ENCODE measurements around the gene SAP30L.

Gene SAP30L

DNA sequence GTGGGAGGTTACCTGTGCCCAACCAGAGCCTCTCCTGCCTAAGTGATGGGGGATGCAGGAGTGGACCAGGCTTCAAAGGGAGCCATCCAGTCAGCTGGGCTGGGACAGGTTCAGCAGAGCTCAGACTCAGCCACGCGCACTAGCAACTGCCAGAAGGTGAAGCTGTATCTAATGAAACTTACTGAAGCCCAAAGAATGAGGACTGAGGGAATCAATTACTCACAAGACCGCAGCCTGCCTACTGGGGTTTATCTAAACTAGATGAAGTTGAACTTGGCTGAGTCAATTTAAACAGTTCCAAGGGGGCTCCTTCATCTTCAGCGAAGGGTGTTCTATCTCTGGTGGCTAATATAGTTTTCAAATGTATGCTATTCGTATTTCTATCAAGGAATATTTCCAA is 20.9 kb downstream of the SAP30L start:
- no peak for DNase-seq

DNA sequence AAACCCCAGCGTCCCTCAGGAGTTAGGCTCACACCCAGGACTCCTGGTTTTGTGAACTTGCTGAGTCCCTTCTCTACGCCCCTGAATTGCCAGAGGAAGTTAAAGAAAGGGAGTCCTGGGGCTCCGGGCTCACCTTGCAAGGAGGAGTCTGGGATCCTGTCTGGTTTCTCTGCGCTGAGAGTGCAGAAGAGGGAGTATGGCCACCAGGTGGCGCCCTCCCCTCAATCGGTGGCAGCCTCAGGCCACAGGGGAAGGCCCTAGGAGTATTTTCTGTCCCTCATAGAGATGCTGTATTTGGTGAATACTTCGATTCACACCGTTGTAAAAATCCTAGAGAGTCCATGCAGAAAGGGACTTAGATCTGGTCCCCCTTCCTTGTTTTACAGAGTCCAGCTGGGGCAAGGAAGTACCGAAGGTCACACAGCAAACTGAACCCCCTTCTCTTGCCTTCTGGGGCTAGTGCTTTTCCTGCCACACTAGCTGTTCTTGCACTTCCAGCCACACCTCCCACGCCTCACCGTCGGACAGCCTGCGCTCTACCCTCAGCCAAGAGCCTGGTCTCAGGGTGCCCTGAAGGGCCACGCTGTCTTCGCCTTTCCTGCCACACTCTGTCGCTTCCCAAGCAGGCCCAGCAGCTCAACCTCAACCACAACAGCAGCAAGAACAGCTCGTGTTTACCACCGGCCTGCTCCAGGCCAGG is 22.0 kb downstream of the SAP30L start:
- peak; percentile 20 for DNase-seq

DNA sequence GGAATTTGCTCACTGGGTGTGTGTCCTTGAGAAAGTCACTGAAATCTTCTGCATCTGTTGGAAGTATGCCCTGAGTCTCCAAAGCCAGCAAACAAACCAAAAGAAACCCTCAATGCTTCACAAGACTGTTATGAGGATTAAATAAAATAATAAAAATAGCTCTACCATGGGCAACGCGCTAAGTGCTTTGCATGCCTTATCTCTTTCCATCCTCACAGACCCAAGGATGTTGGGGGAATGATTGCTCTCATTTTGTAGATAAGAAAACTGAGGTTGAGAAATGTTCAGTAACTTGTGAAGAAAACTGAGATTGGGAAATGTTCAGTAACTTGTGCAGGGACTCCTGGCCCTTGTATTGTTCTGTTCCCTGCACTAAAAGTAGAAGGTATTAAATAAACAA is 24.3 kb downstream of the SAP30L start:
- DNase-seq: no peak

DNA sequence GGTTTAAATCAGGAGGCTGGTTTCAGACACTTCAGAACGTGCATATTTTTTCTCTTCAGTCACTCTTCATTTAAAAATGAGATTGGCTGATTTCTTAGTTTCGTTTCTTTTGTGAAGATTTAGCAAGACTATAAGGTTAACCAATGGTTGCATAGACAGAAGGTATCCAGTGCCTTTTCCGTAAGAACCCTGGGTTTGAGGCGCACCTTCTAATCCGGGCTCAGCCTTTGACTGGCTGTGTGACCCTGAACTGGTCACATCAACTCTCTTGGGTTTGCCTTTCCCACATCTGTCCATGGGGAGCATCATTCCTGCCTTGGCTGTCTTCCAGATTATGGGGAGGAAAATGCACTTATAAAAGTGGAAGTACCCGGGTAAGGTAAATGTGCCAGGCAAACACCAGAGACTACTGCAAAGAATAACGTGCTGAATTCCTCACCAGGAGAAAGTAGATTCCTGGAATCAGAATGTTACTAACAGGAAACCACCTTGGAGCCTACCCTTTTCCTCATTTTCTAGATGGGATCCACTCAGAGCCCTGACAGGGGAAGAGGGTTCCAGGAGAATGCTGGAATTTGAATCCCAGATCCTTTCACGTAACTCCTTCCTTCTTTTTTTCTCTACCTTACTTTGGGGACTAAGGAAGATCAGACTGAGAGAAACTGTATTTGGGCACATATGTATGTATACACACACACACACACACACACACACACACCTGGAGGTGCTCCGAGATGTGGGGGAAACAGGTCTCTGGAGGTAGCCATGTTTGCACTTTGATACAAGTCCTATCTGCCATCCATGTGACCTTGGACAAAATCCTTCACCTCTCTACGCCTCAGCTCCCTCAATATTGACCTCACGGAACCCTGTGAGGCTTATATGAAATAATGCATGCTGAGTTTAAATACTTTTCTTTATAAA is 25.4 kb downstream of the SAP30L start:
- no peak for DNase-seq

DNA sequence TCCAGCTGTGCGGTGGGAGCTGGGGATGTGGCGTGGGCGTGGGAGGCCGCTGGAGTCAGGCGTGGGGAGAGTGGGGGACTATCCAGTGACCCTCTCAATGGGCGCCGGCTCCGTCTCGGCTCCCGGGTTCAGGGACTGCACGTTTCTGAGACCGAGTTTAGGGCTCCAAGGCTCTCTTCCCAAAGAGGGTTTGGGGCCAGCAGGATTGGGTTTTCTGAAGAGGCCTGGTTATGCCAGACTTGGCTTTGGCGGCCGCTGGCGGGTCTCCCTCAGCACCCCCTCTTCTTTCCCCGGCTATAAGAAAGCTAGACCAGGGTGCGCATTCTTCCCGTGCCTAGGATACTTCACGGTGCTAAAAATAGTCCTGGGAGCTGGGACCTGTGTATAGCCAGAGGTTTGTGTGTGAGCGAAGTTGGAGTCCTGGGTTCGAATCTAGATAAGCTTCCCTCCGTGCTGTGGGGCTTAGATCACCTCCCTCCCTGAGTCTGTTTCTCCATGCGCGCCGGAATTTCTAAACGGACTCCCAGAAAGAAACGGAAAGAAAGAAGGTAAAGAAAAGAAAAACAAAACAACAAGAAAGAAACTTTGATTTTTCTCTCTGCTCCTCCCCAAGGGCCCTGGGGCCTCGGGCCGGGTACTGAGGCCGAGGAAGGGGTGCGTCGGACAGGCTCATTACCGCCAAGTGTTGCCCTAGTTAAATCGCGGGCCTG is 27.2 kb downstream of the SAP30L start:
- DNase-seq: no peak

DNA sequence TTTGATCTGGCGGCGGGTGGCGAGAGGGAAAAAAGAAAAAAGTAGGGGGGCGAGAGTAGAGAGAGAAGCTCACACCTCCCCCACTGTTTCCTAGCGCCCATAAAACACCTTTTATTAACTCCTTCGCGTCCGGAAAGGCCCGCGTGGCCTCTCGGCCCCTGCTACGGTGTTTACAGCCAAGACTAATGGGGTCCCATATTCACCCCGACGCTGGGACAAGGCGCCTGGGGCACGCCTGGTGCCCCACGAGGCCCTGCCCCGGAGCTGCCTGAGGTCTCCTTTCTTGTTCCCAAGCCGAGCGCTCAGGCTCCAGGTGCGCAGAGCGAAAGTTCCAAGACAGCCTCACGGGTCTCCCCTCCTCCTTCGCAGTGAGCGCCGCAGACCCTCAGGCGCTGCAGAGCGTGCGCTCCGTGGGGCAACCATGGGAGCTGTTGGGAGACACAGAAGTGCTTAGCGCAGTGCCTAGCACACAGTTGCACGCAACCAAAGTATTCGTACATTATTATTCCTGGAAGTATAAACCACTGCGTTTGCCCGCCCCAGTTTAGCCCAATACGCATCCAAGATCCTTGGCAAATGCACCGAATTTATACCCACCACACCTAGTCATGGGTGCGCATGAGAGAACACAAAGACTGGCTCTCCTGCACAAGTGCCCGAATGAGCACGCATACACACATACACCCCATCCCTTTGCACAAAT is 27.9 kb downstream of the SAP30L start:
- DNase-seq: no peak

DNA sequence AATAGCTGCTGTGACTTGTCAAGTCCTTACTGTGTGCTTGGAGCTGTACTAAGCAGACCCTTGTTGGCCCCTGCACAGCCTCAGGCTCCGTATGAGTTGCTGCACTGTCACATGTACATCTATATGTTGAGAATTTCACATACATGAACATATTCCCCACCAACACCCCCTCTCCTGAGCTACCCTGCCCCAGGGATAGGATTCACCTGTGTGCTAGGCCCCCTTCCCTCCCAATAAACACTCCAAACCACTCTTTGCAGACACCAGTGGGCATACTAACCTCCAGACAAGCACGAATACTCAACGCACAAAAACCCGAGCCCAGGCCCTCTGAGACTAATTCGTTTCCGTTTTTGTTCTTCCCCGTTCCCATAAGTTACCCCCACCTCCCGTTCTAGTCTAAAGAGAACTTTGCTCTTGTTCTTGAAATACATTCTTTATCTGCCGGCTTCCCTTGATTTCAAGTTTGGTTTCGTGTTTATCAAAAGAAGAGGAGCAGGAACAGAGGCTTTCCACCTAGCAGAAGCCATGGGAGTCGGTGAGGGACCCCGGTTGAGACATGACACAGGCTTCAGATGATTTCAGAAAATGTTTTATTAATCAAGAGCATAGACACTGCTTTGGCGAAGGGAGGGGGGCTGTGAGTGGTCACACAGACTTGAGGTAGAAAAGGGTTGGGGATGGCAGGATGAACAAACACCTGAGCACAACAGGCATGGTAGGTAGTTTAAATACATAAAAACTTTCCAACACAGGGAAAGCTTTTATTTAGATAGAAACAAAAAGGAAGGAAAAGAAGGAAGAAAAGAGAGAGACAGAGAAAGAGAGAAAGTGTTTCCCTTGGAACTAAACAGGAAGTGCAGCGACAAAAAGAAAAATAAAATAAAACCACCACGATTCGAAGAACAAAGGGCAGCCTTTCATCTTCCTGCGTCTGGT is 28.9 kb downstream of the SAP30L start:
- DNase-seq: no peak

DNA sequence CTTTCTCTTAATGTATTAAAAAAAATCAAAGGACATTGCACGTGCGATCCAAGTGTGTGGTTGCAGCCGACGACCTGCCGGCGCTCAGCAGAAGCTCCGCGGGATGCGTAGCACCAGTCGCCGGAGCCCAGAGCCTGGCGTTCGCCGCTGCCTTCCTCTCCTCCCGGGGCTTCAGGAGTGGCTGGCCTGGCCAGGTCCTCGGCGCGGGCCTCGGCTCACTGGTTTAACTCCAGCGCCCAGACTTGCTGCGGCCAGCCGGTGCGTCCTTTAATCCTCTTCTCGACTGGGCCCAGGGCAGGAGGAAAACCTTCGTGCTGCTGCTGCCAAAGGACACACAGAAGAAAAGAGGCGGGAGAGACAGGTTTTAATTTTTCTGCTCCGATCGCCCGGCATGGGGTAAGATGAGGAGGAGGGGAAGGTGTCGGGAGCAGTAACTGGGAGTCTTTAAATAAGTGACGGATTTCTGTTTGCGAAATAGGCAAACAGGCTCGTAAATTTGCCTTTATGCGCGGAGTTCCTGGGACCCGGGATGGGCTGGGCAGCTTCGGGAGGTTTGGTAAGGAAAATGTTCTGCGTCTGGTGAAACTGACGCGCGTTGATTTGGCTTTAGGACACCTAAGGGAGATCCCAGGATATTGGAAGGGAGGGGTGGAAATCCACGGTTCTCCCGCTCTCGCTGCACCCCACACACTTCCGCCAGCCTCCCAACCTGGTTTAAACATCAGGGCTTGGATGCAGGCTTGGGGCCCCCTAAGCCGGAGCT is 30.0 kb downstream of the SAP30L start:
- no peak for DNase-seq

DNA sequence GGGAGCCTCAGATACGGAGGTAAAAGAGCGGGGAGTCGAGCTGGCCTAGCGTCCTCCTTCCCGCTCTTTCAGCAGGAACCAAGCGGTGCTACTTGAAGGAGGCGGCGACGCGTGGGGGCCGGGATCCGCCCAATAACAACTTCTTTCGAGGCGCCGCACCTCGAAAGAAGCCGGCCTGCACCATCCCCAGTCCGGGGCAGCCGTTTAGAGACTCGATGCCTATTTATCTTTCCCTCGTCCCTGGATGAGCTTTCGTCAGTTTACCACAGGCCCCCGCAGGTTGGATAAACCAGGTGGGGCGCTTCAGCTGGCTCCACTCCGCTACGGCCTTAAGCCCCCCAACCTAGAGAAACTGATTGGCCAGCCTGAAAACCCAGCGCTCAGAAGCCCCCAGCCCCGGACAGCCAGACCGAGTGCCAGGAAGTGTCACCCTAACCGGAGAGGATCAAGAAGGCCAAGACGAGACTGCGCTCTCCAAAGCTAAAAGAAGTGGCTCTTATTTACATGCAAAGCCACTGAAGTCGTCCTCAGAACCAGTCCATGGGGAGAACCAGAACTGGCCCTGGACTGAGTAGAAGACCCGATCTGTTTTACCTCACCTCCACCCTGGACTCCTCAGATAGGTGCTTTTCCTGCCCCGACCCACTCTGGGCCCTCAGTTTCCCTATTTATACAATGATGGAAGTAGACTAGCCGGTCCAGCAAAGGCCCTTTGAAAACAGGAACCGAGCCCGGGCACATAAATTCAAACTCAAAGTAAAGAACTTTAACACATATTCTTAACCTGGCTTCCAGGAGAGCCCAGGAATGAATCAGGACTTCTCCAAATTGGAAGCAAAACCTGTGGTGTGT is 30.8 kb downstream of the SAP30L start:
- no peak for DNase-seq

DNA sequence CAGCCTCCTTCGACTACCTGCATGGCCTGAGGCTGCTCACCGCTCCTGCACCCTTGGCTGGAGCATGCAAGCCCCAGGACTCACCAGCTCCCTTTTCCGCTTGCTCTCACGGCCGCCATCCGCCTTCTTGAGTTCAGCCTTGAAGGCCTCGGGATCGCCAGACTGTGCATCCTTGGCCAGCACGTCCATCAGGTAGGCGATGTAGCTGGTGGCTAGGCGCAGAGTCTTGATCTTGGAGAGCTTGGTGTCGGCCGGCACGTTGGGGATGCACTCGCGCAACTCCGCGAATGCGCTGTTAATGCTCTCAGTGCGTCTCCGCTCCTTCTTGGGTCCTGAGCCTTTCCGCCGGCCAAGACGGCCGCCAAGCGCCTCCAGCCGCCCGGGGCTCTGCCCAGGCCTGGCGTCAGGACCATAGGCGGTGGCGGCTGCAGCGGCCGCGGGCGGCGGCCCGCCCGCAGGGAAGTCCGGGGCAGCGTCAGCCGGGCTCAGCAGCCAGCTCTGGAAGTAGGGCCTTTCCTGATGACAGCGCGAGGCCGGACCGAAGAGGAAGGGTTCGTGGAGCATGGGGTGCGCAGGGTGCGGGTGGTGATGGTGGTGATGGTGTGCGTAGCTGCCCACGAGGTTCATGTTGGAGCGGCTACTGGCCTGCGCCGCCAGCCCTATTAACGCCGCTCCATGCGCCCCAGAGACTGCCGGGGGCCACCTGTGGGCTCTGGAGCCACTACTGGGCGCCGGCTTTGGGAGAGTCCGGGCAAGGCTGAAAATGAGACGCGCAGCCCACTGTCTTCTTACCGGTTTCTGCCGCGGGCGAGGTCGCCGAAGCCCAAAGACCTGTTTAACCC is 31.8 kb downstream of the SAP30L start:
- no peak for DNase-seq

DNA sequence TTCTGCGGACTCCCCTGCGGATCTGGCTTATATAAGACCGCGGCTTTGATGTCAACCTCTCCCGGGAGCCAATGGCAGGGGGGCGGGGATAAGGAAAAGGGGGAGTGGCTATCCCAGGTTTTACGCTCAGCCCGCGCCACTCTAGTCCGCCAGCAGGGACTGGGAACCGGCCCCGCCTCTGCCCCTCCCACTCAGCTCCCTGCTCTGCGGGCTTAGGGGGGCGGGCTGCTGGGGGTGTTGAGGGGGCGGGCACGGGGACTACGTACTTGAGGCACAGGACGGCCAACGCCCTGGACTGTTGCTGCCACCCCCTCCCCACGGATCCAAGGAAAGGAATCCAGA is 32.4 kb downstream of the SAP30L start, which contains the start of gene HAND1:
Gene HAND1, minus strand, starts transcription at position 4 of the 342 bp plus-strand sequence. CDS start 219 bp downstream, outside the sequence.
- DNase-seq: no peak

DNA sequence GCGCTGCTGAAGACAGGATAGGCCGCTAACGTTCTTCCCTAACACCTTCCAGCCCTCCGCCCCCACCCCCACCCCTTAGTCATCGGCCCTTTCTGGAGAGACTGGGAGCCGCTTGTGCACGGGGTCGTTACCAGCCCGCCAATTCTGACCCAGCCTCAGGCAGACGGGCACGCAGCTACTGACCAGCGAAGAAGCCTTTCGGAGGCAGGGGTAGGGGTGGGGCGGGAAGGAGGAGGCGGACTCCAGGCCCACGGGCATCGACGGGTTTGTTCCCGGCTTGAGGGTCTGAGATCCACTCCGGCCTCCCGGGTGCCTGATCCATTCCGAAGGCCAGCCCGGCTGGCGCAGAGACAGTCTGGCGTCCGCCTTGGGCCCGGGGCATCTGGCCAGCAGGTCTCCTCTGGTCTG is 33.0 kb downstream of the SAP30L start:
- DNase-seq: no peak

DNA sequence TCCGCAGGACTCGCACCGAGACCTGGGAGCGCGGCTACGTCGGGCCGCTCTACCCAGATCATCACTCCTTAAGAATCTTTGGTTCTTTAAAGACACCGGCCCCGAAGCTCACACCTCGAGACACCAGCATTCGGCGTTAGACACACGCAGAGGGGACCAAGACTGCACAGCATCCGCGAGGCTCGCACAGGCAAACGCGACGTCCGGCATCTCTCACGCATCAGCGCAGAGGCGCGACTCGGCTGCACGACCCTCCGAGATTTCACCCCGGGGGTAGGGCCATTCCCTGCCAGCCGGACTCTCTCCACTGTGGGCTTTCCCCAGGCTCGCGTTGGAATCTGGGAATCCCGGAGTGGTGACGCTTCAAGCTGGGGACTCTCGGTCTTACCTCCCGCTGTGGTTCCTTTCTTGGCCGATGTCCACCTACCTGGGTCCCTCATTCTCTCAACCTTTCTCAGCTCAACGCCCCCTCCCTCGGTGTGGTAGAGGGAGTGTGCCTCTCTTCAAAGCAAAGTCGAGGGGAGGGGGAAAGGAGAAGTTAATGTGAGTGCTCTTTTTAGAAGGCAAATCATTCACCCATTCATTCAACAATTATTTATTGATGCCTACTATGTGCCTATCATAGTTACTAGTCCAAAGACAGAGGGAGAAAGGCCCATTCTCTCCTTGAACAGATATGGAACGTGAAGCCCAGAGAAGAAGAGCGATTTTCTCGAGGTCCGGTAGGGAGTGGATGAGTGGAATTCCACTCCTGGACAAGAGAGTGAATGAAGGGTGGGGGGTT is 33.6 kb downstream of the SAP30L start:
- DNase-seq: no peak

DNA sequence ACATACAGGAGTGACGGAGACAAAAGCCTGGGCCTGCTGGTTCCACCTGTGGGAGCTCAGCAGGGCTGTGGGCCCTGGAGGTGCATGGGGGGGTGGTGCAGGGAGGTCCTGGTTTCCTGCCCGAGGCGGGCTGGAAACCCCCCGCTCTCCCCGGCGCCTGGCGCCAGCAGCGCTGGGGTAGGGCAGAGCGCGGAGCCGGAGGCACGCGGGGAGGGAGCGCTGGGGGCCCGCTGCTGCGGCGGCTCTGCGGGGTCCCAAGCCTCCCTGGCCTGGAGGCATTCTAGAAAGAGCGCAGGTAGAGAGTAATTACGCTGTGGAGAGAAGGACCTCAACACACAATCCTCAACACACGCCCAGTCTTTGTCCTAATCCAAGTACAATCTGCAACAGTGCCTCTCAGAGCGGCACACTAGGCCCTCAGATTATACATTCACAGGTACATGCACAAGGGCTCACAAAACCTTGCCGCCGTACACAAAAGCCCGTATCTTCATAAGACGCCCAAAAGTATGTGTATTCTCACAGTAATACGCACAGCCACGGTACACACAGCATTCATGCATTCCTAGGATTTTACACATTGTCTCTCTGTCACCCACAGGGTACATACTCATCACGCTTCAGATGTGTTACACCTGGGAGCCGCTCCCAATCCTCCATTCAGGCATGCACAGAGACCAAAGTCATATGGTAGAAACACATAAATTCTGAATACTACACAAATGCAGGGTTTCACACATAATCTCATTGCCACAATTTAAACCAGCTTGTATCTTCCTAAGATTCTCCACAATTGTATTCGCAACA is 34.4 kb downstream of the SAP30L start:
- DNase-seq: no peak

DNA sequence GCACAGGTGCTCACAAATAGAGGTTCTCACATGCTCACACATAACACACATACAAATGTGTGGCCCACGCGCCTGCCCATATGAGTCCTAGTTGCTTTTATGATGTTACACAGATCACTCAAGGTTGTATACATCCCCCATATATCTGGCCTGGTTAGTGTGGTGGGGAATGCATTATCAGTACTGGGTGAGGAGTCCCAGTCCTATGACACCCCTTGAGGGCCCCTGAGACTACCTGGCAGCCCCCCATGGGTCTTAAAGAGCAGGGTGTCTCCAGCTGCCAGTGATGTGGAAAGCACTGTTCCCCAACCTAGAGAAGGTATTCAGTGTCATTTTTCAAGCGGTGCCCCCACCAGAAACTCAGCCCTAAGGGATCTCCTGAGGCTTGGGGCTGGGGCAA is 35.0 kb downstream of the SAP30L start:
- DNase-seq: no peak

DNA sequence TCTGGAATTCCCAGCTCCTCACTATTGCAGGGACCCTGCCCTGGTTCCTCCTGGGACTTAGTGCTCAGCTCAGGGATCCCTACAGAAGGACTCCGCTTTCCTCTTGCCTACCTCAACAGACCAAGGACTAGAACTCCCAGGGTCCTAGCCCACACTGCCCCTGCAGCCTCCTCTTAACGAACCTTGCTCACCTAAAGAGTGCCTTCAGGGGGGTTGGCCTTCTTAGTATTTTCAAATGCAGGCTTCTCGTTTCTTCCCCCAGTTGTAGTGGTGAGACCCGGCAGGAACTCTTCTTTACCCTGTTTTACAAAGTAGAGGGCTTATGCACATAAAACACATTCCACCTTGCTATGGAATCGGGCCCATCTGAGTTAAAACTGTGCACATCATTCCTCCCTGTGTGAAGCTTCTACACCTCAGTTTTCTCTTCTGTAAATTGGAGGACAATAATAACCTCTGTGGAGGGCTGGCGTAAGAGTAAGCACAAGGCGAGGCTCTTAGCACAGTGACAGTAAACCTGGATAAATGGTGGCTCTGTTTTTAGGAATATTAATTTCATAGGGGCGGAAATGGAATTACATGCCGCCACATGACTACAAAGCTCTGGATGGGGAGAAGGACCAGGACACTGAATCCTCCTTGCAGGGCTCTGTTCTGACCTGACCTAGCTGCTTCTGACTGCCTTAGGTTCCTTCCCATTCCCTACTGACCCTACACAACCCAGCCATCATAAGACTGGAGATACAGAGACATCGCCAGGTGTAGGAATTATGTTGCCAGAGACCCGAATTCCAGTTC is 36.0 kb downstream of the SAP30L start:
- DNase-seq: no peak
